IPS-NIHi11 (cell line): Measurements from ENCODE around the gene SERPINB5.

ENCODE experiments used
- DNase-seq: peaks from one replicate; pipeline ENCODE4 v3.0.0; 2012; ENCODE audit warnings: mixed read lengths, low spot score

The SERPINB5 gene

GRCh38 chr18:63527251-63527650, 50.5 kb downstream of the SERPINB5 start:
- no peak for DNase-seq

GRCh38 chr18:63528863-63529492, 52.2 kb downstream of the SERPINB5 start:
- DNase-seq = no peak

GRCh38 chr18:63532471-63532870, 55.7 kb downstream of the SERPINB5 start:
- no peak for DNase-seq

- DNase-seq = no peak
Measured at GRCh38 chr18:63534615-63535014, 57.9 kb downstream of the SERPINB5 start.

- peak; percentile 14 for DNase-seq
Measured at GRCh38 chr18:63539904-63540510, 63.2 kb downstream of the SERPINB5 start.

GRCh38 chr18:63542069-63542468, 65.3 kb downstream of the SERPINB5 start, which contains the start of gene SERPINB12:
SERPINB12 (plus strand) TSS chr18:63542369; CDS start chr18:63556160, 13,791 bp downstream.
- DNase-seq = no peak

GRCh38 chr18:63544017-63544416, 67.3 kb downstream of the SERPINB5 start:
- no peak for DNase-seq

GRCh38 chr18:63545000-63545399, 68.2 kb downstream of the SERPINB5 start:
- DNase-seq = no peak

GRCh38 chr18:63550068-63550467, 73.3 kb downstream of the SERPINB5 start:
- DNase-seq = no peak

GRCh38 chr18:63551769-63552168, 75.0 kb downstream of the SERPINB5 start:
- DNase-seq = no peak

GRCh38 chr18:63552581-63552980, 75.8 kb downstream of the SERPINB5 start:
- no peak for DNase-seq

- DNase-seq = no peak
Measured at GRCh38 chr18:63553081-63553480, 76.3 kb downstream of the SERPINB5 start.
